NCI-H748 (cell line): ENCODE results near the gene ERC1.
"Not testable (repeated sequence)": the region's sequence is repeated elsewhere in the genome, so short reads cannot be mapped to it uniquely, and the experiment has no call there.

Experiments
- DNase-seq: peaks from one replicate; lab custom pipeline; 2025; ENCODE audit not compliant: unreplicated experiment; lab: John Stamatoyannopoulos, UW

Gene ERC1

DNA sequence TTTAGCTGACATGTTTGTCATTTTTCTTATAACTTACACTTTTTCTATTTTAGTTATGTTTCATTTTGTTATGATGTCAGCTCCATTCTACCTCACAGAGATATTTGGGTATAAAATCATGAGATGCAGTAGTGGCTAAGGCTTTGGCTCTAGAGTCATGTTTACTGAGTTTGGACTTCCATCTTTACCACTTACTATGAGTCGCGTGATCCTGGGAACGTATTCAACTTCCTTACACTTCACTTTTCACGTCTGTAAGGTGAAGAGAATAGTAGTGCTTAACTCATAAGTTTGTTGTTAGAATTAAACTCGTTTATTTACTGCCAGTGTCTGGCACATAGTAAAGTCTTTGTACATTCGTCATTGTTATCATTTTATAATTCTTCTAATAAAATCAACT lies 126.3 kb downstream of the ERC1 start:
- DNase-seq: no peak

DNA sequence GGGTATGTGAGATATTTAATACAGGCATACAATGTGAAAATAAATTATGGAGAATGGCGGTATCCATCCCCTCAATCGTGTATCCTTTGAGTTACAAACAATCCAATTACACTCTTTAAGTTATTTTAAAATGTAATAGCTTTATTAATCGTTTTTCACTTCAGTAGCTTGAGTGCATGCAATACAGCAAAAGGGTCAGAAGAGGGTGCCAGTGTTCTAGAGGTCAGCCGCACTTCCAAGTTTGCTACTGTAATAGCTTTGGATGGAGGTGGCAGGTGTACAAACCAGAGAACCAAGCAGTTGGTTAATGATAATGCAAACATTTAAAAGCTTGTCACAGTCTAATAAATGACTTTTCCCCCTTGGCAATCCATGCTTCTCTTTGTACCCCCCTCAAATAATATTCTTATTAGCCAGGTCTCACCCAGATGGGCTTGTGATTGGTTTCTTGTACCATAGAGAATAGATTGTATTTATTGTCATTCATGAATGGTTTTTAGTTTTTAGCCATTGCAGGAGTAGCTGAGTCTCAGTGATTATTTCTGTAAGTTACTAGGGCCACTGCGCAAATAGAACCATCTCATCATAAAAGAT lies 127.0 kb downstream of the ERC1 start:
- DNase-seq: peak; percentile 83

DNA sequence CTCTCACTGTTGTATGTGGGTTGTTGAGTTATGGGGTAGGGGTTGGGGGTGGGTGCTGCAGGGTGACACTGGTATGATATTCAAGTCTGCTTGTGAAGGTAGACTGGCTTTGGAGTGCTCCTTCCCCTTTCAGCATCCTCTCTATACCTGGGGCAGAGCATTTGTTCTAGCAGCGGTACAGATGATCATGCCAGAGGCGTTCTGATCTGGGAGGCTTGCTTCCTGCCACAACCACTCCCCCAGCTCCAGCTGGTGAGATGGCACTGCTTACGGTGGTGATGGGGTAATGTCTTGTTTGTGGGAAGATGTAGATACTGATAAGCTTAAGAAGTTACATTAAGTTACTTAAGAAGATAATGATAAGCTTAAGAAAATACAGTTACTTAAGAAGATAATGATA lies 131.8 kb downstream of the ERC1 start:
- peak; percentile 0 for DNase-seq

DNA sequence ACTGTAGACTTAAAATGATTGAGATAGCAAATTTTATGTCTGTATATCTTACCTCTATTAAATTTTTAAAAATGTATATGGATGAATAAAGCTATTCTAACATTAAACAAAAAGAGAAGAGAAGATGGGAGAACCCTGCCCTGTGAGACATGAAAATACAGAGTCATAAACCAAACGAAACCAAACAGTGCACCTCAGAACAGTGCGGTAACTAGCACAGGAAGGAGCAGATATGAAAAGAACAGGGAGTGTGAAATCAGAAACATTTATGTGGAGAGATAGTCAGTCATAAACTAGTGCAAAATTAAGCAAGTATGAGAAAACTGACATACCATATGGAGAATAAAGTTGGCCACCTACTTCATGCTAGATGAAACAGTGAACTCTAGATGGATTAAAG lies 135.1 kb downstream of the ERC1 start:
- no peak for DNase-seq

- no peak for DNase-seq
These were observed 136.0 kb downstream of the ERC1 start for GRCh38 chr12:1127021-1127420.

DNA sequence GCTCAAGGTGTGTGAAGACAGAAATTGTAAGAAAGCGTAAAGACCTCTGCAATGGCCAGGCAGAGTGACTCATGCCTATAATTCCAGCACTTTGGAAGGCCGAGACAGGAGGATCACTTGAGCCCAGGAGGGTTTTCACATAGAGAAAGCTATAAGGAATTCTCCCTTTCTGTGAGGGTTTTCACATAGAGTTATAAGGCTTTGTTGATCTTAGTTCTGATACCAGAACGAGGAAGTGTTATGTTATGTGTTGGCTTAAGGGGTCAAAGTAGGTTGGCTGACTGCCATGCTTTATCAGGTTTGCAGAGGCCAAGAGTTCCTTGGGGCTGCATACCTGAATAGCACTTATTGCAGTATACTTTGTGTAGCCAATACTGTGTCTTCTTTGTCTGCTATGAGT lies 139.1 kb downstream of the ERC1 start:
- DNase-seq: peak; percentile 0

GRCh38 chr12:1130571-1130970 lies 139.5 kb downstream of the ERC1 start:
- no peak for DNase-seq

- no peak for DNase-seq
These were observed 140.8 kb downstream of the ERC1 start for GRCh38 chr12:1131811-1132224.

DNA sequence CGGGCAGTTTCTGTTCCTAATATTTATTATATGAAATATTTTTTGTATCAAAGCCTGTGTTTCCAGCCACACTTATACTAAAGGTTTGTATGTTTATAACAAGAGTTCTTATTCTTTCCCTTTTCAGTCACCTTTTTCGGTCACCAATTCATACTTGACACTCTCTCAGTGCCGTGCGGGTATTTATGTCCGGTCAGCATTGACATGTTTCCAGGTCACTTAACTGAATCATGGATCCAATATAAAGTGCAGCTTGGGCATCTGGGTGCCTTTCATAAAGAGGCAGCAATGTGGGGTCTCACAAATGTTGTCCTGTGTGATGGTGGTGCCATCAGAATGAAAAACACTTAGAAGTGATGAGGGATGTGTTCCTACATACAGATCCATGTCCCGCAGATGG lies 141.3 kb downstream of the ERC1 start:
- DNase-seq: no peak

GRCh38 chr12:1138691-1139090 lies 147.7 kb downstream of the ERC1 start:
- DNase-seq: no peak

- DNase-seq: not testable (repeated sequence)
These were observed 155.7 kb downstream of the ERC1 start for GRCh38 chr12:1146758-1147157.

DNA sequence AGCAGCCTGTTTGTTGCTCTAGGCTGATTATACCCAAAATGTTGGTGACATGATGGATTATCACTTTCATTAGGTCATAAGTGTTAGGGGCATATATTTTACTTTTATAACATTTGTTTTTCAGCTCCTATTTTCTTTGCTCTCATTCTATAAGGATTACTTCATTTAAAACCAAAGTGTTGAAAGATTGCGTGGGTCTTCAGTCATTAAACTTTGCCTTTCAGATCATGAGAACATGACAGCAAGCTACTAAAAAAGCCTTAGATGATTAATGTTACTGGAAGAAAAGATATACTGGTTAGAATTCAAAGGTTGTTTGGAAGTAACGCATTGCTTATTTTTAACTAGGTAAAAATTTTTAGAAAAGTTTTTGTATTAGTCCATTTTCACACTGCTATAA lies 156.8 kb downstream of the ERC1 start:
- DNase-seq: no peak

DNA sequence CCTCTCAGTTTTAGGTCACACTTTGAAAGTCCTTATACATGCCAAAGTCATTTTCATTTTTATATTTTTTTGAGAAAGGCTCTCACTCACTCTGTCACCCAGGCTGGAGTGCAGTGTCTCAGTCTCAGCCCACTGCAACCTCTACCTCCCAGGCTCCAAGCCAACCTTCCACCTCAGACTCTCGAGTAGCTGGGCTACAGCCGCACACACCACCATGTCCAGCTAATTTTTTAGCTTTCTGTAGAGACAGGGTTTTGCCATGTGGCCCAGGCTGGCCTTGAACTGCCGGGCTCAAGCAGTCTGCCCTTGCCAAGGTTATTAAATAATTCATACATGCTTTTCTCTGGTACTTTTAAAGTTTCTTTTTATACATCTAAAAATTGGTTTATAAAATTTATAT lies 166.0 kb downstream of the ERC1 start:
- no peak for DNase-seq

DNA sequence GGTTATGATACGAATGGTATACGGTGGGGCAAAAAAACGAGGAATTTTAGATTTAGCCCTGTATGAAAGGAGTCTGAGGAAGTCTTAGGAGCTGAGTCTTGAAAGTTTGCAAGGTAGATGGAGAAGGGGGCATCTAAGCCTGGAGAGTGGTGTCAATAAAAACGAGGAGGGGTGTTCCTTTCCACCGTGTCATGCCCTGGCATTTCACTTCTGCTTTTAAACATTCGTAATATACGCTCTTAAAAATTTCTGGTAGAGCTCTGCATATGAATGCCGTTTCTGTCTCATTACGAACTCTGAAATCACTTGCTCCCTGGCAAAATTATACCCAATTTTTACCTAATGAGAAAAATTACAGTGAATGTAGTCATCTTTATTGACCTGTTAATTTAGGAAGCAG lies 170.2 kb downstream of the ERC1 start:
- no peak for DNase-seq

DNA sequence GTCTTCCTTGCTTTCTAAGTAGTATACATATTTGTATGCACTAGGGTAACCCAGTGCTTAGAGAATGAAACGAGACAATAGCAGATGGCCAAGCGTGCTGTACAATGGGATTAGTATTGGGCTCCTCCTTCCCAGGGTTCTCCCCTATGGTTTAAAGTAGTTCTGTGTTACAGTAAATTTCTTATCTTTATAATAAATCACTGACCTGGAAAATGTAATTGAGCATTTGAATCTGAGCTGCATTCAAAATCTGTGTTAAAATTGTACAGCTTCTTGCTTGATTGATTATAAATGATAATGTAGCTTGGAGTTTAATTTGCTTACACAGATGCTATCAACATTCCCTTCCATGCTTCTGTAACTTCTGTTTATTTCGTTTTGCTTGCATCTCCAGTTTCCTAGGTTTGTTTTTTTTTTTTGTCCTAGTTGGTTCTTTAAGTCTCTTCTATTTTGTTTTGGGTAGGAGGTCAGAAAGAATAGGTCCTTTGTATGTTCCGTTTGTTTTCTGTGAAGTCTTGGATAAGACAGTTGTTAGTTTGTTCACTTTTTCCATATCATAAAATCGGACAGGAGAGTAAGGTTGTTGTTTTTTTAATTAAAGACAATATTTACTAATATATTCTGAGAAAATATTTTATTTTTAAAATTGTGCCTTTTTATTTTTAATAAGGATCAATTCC lies 171.2 kb downstream of the ERC1 start:
- peak; percentile 70 for DNase-seq

- DNase-seq: no peak
These were observed 176.8 kb downstream of the ERC1 start for GRCh38 chr12:1167784-1168183.

- DNase-seq: peak; percentile 70
These were observed 179.4 kb downstream of the ERC1 start for GRCh38 chr12:1170411-1170810.

DNA sequence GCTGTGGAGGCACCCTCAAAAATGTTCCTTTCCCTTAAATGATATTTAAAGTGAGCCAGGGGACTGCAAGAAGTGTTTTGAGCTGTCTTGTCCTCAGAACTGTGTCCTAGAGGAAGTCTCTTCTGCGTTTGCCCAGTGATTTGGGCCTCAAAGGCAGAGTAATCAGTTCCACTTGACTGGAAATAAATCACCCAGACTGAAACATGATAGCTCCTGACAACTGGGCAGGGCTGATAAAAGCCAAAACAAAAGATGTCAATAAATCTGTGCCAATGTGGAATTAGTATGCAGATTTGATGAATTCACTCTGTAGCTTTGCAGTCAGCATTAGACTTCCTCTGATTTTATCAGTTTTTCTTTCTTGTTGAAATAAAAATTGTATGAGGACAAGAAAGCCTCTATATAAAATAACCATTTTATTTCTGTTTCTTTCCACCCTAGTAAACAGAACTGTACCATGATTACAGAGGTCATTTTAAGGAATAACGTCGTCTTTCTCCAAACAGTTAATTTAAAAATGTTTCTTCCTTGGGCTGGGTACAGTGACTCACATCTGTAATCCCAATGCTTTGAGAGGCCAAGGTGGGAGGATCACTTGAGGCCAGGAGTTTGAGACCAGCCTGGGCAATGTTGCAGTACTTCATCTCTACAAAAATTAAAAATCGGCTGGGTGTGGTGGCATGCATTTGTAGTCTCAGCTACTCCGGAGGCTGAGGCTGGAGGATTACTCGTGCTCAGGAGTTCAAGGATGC lies 180.8 kb downstream of the ERC1 start:
- peak; percentile 93 for DNase-seq

- DNase-seq: peak; percentile 91
These were observed 183.0 kb downstream of the ERC1 start for GRCh38 chr12:1173781-1174617.

DNA sequence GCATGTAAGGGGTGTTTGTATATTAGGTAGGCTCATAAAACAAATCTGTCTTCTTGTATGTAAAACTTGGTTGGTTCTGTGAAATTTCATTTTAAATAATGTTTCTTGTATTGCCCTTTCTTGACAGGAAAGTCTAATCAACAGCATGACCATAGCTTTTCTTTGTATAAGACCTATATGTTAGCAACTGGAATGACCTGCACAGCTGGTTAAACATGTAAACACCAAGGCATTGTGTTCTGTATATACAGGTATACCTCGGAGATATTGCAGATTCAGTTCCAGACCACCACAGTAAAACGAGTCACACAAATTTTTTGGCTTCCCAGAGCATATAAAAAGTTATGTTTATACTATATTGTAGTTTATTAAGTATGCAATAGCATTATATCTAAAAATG lies 183.6 kb downstream of the ERC1 start:
- DNase-seq: peak; percentile 70

- no peak for DNase-seq
These were observed 185.2 kb downstream of the ERC1 start for GRCh38 chr12:1176191-1176590.
